ENCODE measurements around the gene GALNT2.

GALNT2 gene

GRCh38 chr1:230199034-230199433, 132.0 kb downstream of the GALNT2 start:
- Histone ChIP-seq H3K4ac (ENCODE audit: low read depth, low read length) (no peak overlapping the region), H2BK5ac (ENCODE audit: low read depth, low read length, poor library complexity) (no peak overlapping the region), H3K23ac (ENCODE audit: low read length) (no peak overlapping the region), H3K27me3 (ENCODE audit: insufficient read depth, low read length) (no peaks in the 10 kb centered on the region), H3K9me3 (ENCODE audit: insufficient read depth, low read depth, low read length) (peaks cover 1% of the 10 kb centered on the region), H3K79me1 (ENCODE audit: low read length) (no peaks in the 10 kb centered on the region), H4K8ac (ENCODE audit: low read depth, low read length) (no peak overlapping the region), H3K27ac (ENCODE audit: low read depth, low read length) (no peak overlapping the region), H3K4me3 (ENCODE audit: low read depth, low read length) (no peak overlapping the region), H3K36me3 (ENCODE audit: control insufficient read depth in 1 of 2, insufficient read depth in 2 of 2, low read length in 2 of 2) (peaks cover 12 to 16% of the 10 kb centered on the region in 2 experiments), H4K12ac (ENCODE audit: low read depth, low read length) (no peak overlapping the region), H3K79me2 (ENCODE audit: control insufficient read depth, insufficient read depth, low read length, poor library complexity) (no peaks in the 10 kb centered on the region), H3K14ac (ENCODE audit: low read length) (no peak overlapping the region), H3K4me2 (ENCODE audit: low read length) (no peak overlapping the region), H3K4me1 (ENCODE audit: control insufficient read depth in 1 of 2, insufficient read depth in 2 of 2, low read length in 2 of 2) (peaks cover 7 to 12% of the 10 kb centered on the region in 2 experiments), H2AK5ac (ENCODE audit: low read length) (no peak overlapping the region), H2AFZ (ENCODE audit: insufficient read depth, low read length, poor library complexity) (no peak overlapping the region), H4K91ac (ENCODE audit: low read depth, low read length) (no peak overlapping the region), H3K18ac (ENCODE audit: low read length) (no peak overlapping the region), H2BK12ac (ENCODE audit: low read length) (no peak overlapping the region), H2BK120ac (ENCODE audit: insufficient read depth, low read length, poor library complexity) (no peak overlapping the region), H3K9ac (ENCODE audit: low read length) (no peak overlapping the region)
- WGBS (ENCODE audit: extremely low coverage, insufficient coverage, insufficient read length): no CpG with 5 or more reads among the region's 7 CpGs
- no peak for DNase-seq

DNA sequence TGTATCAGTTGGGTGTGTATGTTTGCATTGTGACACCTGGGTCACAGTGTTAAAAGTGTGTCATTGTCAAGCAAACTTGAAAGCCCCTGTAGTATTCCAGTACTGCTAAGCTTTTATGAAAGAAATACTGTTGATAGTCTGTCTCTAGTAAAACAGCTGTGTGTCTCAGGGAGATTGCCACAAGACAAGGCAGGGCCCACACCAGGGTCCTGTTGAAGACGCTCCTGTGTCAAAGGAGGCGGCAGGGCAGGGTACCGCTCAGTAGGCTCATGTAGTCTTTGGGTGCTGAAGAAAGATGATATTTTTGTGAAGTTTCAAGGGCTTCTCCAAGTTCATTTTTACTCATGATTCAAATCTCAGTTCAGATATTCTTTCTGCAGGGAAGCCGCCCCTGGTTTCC, 132.5 kb downstream of the GALNT2 start:
- no peak overlapping the region for H3K14ac ChIP-seq (ENCODE audit: low read length)
- no peak overlapping the region for H3K9ac ChIP-seq (ENCODE audit: low read length)
- no peak overlapping the region for H4K91ac ChIP-seq (ENCODE audit: low read depth, low read length)
- H3K79me1 ChIP-seq (ENCODE audit: low read length): no peaks in the 10 kb centered on the region
- no peak overlapping the region for H4K8ac ChIP-seq (ENCODE audit: low read depth, low read length)
- no peak overlapping the region for H3K4me2 ChIP-seq (ENCODE audit: low read length)
- no peak overlapping the region for H2BK120ac ChIP-seq (ENCODE audit: insufficient read depth, low read length, poor library complexity)
- H2AFZ ChIP-seq (ENCODE audit: insufficient read depth, low read length, poor library complexity): no peak overlapping the region
- H3K79me2 ChIP-seq (ENCODE audit: control insufficient read depth, insufficient read depth, low read length, poor library complexity): no peaks in the 10 kb centered on the region
- H3K4me3 ChIP-seq (ENCODE audit: low read depth, low read length): no peak overlapping the region
- no peak overlapping the region for H2AK5ac ChIP-seq (ENCODE audit: low read length)
- H3K27me3 ChIP-seq (ENCODE audit: insufficient read depth, low read length): no peaks in the 10 kb centered on the region
- no peak overlapping the region for H2BK5ac ChIP-seq (ENCODE audit: low read depth, low read length, poor library complexity)
- no peak overlapping the region for H3K23ac ChIP-seq (ENCODE audit: low read length)
- H3K27ac ChIP-seq (ENCODE audit: low read depth, low read length): no peak overlapping the region
- peaks cover 3 to 9% of the 10 kb centered on the region in 2 experiments for H3K4me1 ChIP-seq (ENCODE audit: control insufficient read depth in 1 of 2, insufficient read depth in 2 of 2, low read length in 2 of 2)
- no peak overlapping the region for H3K4ac ChIP-seq (ENCODE audit: low read depth, low read length)
- H2BK12ac ChIP-seq (ENCODE audit: low read length): no peak overlapping the region
- no peak overlapping the region for H3K18ac ChIP-seq (ENCODE audit: low read length)
- no CpG with 5 or more reads among the region's 4 CpGs for WGBS (ENCODE audit: extremely low coverage, insufficient coverage, insufficient read length)
- no peak for DNase-seq
- H3K36me3 ChIP-seq (ENCODE audit: control insufficient read depth in 1 of 2, insufficient read depth in 2 of 2, low read length in 2 of 2): peaks cover 12 to 16% of the 10 kb centered on the region in 2 experiments
- peaks cover 1% of the 10 kb centered on the region for H3K9me3 ChIP-seq (ENCODE audit: insufficient read depth, low read depth, low read length)
- H4K12ac ChIP-seq (ENCODE audit: low read depth, low read length): no peak overlapping the region

DNA sequence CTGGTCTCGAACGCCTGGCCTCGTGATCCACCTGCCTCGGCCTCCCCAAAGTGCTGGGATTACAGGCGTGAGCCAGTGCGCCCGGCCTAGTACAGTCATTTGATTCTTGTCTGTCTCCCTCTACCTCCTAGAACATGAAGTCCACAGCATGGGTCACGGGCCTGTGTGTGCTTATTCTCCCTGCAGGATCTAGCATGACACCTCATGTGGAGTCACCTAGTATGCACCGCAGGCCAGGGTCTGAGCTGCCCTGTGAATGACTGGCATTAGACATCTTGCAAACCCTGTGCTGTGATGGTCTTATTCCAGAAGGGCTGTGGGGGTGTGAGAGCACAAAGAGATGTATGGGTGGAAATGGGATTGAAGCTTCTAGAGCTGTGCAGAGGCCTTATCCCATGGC, 133.2 kb downstream of the GALNT2 start:
- Histone ChIP-seq H4K12ac (ENCODE audit: low read depth, low read length) (no peak overlapping the region), H2BK120ac (ENCODE audit: insufficient read depth, low read length, poor library complexity) (no peak overlapping the region), H3K9ac (ENCODE audit: low read length) (no peak overlapping the region), H2AFZ (ENCODE audit: insufficient read depth, low read length, poor library complexity) (no peak overlapping the region), H3K18ac (ENCODE audit: low read length) (peak overlapping the region; percentile 11), H3K14ac (ENCODE audit: low read length) (no peak overlapping the region), H3K4me2 (ENCODE audit: low read length) (no peak overlapping the region), H3K27ac (ENCODE audit: low read depth, low read length) (no peak overlapping the region), H3K9me3 (ENCODE audit: insufficient read depth, low read depth, low read length) (peaks cover 1% of the 10 kb centered on the region), H3K79me2 (ENCODE audit: control insufficient read depth, insufficient read depth, low read length, poor library complexity) (no peaks in the 10 kb centered on the region), H3K4ac (ENCODE audit: low read depth, low read length) (no peak overlapping the region), H3K23ac (ENCODE audit: low read length) (no peak overlapping the region), H3K79me1 (ENCODE audit: low read length) (no peaks in the 10 kb centered on the region), H2AK5ac (ENCODE audit: low read length) (no peak overlapping the region), H2BK5ac (ENCODE audit: low read depth, low read length, poor library complexity) (no peak overlapping the region), H3K36me3 (ENCODE audit: control insufficient read depth in 1 of 2, insufficient read depth in 2 of 2, low read length in 2 of 2) (peaks cover 13 to 19% of the 10 kb centered on the region in 2 experiments), H2BK12ac (ENCODE audit: low read length) (no peak overlapping the region), H4K91ac (ENCODE audit: low read depth, low read length) (no peak overlapping the region), H3K4me3 (ENCODE audit: low read depth, low read length) (no peak overlapping the region), H3K27me3 (ENCODE audit: insufficient read depth, low read length) (no peaks in the 10 kb centered on the region), H4K8ac (ENCODE audit: low read depth, low read length) (no peak overlapping the region), H3K4me1 (ENCODE audit: control insufficient read depth in 1 of 2, insufficient read depth in 2 of 2, low read length in 2 of 2) (peaks cover 0 to 6% of the 10 kb centered on the region in 2 experiments)
- DNase-seq: no peak
- WGBS (ENCODE audit: extremely low coverage, insufficient coverage, insufficient read length): no CpG with 5 or more reads among the region's 9 CpGs

DNA sequence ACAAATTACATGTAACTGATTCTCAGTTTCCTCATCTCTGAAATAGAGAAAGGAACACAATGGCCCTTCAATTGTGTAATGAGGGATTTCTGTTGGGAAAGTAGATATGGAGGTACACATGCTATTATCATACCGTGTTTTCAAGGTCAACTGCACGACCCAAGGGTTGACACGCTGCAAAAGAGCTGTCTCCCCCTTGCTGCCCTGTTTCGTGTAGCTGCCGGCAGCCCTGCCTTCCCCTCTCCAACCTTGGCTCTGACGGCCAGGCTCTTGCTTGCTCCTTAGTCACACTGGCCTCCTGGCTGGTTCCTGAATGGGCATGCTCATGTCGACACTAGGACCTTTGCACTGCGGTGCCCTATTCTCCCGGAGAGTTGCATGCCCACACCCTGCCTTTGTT, 134.4 kb downstream of the GALNT2 start:
- Histone ChIP-seq H3K4me2 (ENCODE audit: low read length) (no peak overlapping the region), H2BK5ac (ENCODE audit: low read depth, low read length, poor library complexity) (no peak overlapping the region), H3K23ac (ENCODE audit: low read length) (no peak overlapping the region), H3K79me2 (ENCODE audit: control insufficient read depth, insufficient read depth, low read length, poor library complexity) (no peaks in the 10 kb centered on the region), H3K4me3 (ENCODE audit: low read depth, low read length) (no peak overlapping the region), H4K12ac (ENCODE audit: low read depth, low read length) (no peak overlapping the region), H3K9ac (ENCODE audit: low read length) (no peak overlapping the region), H3K27ac (ENCODE audit: low read depth, low read length) (no peak overlapping the region), H4K91ac (ENCODE audit: low read depth, low read length) (no peak overlapping the region), H3K36me3 (ENCODE audit: control insufficient read depth in 1 of 2, insufficient read depth in 2 of 2, low read length in 2 of 2) (peaks cover 13 to 21% of the 10 kb centered on the region in 2 experiments), H3K79me1 (ENCODE audit: low read length) (no peaks in the 10 kb centered on the region), H3K18ac (ENCODE audit: low read length) (no peak overlapping the region), H2AK5ac (ENCODE audit: low read length) (no peak overlapping the region), H2BK120ac (ENCODE audit: insufficient read depth, low read length, poor library complexity) (no peak overlapping the region), H3K14ac (ENCODE audit: low read length) (no peak overlapping the region), H4K8ac (ENCODE audit: low read depth, low read length) (no peak overlapping the region), H3K4me1 (ENCODE audit: control insufficient read depth in 1 of 2, insufficient read depth in 2 of 2, low read length in 2 of 2) (no peaks in the 10 kb centered on the region), H3K9me3 (ENCODE audit: insufficient read depth, low read depth, low read length) (no peaks in the 10 kb centered on the region), H3K27me3 (ENCODE audit: insufficient read depth, low read length) (no peaks in the 10 kb centered on the region), H3K4ac (ENCODE audit: low read depth, low read length) (no peak overlapping the region), H2BK12ac (ENCODE audit: low read length) (no peak overlapping the region), H2AFZ (ENCODE audit: insufficient read depth, low read length, poor library complexity) (no peak overlapping the region)
- DNase-seq: no peak
- no CpG with 5 or more reads among the region's 9 CpGs for WGBS (ENCODE audit: extremely low coverage, insufficient coverage, insufficient read length)

Data from trophoblast cell (in vitro differentiated cells and primary cell).